Common myeloid progenitor, CD34-positive (primary cell): Measurements from ENCODE around the gene LSM7. TPM values are rescaled to one million over a fixed set of nuclear protein-coding genes. Genes with fewer than 3 reads are reported as not detected.
A peak's percentile ranks its signal among the peaks of the same experiment; 100 is the strongest.

Experiments
- CTCF ChIA-PET: fragments of 350-600 bp; sonication (Branson Sonifier 250); formaldehyde crosslinking; loops from one replicate; lab custom pipeline; 2021; ENCODE audit warnings: antibody characterized with exemption; lab: Charles Lee
- POLR2A ChIA-PET: fragments of 350-600 bp; sonication (Branson Sonifier 250); formaldehyde crosslinking; loops from one replicate; lab custom pipeline; 2021; ENCODE audit warnings: antibody characterized with exemption; lab: Charles Lee
- DNase-seq, 3 donors: peaks; one replicate each; pipeline versions ENCODE4 v3.0.0 to v3.0.0-alpha.2; 2013
- H3K27ac ChIP-seq, 2 experiments: 1 replicate in 1 of 2; 2 replicates in 1 of 2; pipeline ENCODE4 v1.7.0; 2013; ENCODE audit warnings: inconsistent platforms in 2 of 2, low read length in 2 of 2, mild to moderate bottlenecking in 2 of 2, low read depth in 1 of 2, moderate library complexity in 1 of 2; ENCODE audit not compliant: severe bottlenecking in 2 of 2, insufficient read depth in 1 of 2, poor library complexity in 1 of 2
- H3K27me3 ChIP-seq, 5 experiments: replicated peaks in 2 of 5; 1 replicate in 3 of 5; 2 replicates in 2 of 5; pipeline versions ENCODE4 v1.6.1 to v1.7.0; 2013; ENCODE audit warnings: low read length in 4 of 5, mild to moderate bottlenecking in 2 of 5, moderate library complexity in 2 of 5, inconsistent platforms in 1 of 5; ENCODE audit not compliant: insufficient read depth in 5 of 5, control insufficient read depth in 4 of 5
- H3K36me3 ChIP-seq, 4 experiments: 1 replicate in 2 of 4; 2 replicates in 2 of 4; pipeline versions ENCODE4 v1.6.1 to v1.7.0; 2013; ENCODE audit warnings: low read length in 3 of 4, control low read depth in 1 of 4, mild to moderate bottlenecking in 1 of 4; ENCODE audit not compliant: control insufficient read depth in 4 of 4, insufficient read depth in 4 of 4
- H3K4me1 ChIP-seq, 4 experiments: 1 replicate in 3 of 4; 2 replicates in 1 of 4; pipeline versions ENCODE4 v1.6.1 to v1.7.1; 2013; ENCODE audit warnings: low read length in 3 of 4, mild to moderate bottlenecking in 3 of 4, control low read depth in 1 of 4, inconsistent platforms in 1 of 4, moderate library complexity in 1 of 4; ENCODE audit not compliant: control insufficient read depth in 4 of 4, insufficient read depth in 4 of 4; ENCODE audit errors: control extremely low read depth in 1 of 4
- H3K4me3 ChIP-seq, 7 experiments: 1 replicate in 4 of 7; 2 replicates in 3 of 7; pipeline versions ENCODE4 v1.5.1 to v1.7.0; 2013; ENCODE audit warnings: mild to moderate bottlenecking in 7 of 7, low read length in 6 of 7, moderate library complexity in 6 of 7, inconsistent platforms in 2 of 7, low read depth in 2 of 7, control low read depth in 1 of 7; ENCODE audit not compliant: insufficient read depth in 4 of 7, control insufficient read depth in 1 of 7; ENCODE audit errors: extremely low read depth in 1 of 7
- H3K9me3 ChIP-seq, 5 experiments: 1 replicate in 4 of 5; 2 replicates in 1 of 5; pipeline versions ENCODE4 v1.6.1 to v1.7.1; 2013; ENCODE audit warnings: low read length in 4 of 5, mild to moderate bottlenecking in 2 of 5, inconsistent platforms in 1 of 5, low read depth in 1 of 5, moderate library complexity in 1 of 5; ENCODE audit not compliant: control insufficient read depth in 4 of 5, insufficient read depth in 2 of 5; ENCODE audit errors: control extremely low read depth in 1 of 5
- WGBS: methylation state at CpG from one replicate; pipeline ENCODE4 v1.1.5; 2013; ENCODE audit not compliant: insufficient coverage; 5-methylcytosine and 5-hydroxymethylcytosine counted together
- polyA plus RNA-seq: library from polyadenylated mRNA; unstranded; fragments of 120-200 nt; gene quantifications from one replicate; pipeline ENCODE4 v1.2.1, GENCODE V29; 2013

Gene LSM7
- polyA plus RNA-seq: 214 TPM

DNA sequence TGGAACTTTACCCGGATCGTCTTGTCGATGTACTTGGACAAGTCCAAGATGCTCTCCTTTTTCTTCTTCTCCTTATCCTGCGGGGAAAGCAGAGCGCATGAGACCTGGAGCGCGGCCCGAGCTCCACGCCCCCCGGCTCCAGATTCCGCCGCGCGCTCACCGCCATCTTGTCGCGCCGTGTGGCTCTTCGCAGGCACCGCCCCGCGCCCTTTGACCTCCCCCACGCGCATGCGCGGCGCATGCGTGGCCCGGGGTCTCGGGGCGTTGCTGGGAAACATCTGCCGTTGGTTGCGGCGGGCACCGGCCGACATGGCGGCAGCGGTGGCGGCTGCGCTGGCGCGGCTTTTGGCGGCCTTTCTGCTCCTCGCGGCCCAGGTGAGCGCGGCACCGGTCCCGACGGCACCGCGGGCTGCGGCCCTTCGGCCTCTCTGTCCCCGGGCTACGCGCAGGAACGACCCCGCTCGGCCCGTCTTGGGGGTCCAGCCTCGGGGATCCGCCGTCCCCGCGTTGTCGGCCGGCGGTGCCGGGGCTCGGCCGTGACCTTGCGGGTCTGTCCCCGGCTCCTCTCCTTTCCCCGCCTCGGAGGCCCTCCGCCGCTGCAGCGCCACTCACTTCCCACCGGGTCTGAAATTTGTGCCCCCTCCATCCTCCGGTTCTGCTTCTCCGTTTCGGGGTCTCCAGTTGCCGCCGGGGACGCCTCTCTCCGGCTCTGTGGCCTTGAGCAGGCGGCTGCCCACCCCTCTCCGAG, at the start of gene LSM7, which contains the start of gene SPPL2B:
Gene LSM7, minus strand, starts transcription at position 186 of the 748 bp plus-strand sequence. Its CDS starts 20 bp downstream, at position 166.
Gene SPPL2B, plus strand, starts transcription at position 284 of the 748 bp plus-strand sequence. Its CDS starts 26 bp downstream, at position 310.
- Histone ChIP-seq H3K36me3 (peaks cover 0 to 32% (median 3%) of the 10 kb centered on the region in 4 experiments), H3K9me3 (no peaks in the 10 kb centered on the region), H3K4me1 (peaks cover 2 to 85% (median 81%) of the 10 kb centered on the region in 4 experiments), H3K4me3 (peak within 1 kb of the TSS; percentile 70 to 98 (median 93)), H3K27me3 (no peaks in the 10 kb centered on the region), H3K27ac (peak within 1 kb of the TSS; percentile 88 to 96)
- POLR2A ChIA-PET: interaction anchor here (1.3 kb wide), 2 partner anchors 12 to 41 kb away, joined by 4 to 6 read pairs; no protein-coding TSS in a partner anchor
- DNase-seq: peak; percentile 89 to 96 (median 94)
- CTCF ChIA-PET: interaction anchor here (1.3 to 2.2 kb wide), 2 partner anchors 13 to 54 kb away, joined by 4 to 11 read pairs; no protein-coding TSS in a partner anchor
- 0% methylated on average over 84 of the region's 89 CpGs for WGBS

DNA sequence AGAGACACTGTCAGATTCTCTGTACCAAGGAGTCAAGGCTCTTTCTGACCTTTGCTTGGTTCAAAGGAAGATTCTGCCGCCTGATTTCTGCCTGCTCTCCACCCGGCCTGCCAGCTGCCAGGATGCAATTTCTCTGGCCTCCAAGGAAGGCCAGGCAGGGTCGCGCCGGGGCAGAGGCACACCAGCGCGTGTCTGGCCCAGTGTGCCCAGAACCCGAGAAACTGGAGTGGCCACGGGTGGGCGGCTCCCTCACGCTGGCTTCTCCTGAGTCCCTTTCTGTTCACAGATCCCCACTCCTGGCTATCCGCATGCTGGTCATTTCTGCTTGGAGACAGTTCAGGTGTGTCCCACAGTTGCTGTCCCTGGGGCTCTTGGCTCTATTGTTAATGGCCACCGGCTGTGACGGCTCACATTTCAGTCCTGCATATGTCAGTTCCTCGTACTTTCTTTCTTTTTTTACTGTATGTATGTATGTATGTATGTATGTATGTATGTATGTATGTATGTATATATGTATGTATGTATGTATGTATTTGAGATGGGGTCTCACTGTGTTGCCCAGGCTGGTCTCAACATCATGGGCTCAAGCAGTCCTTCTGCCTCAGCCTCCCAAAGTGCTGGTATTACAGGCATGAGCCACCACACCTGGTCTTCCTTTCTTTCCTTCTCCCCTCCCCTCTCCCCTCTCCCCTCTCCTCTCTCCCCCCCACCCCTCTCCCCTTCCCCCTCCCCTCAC, 48.6 kb upstream of the LSM7 start:
- 99% methylated on average over 9 of the region's 15 CpGs for WGBS
- no peaks in the 10 kb centered on the region for H3K36me3 ChIP-seq
- peaks cover 0 to 7% (median 3%) of the 10 kb centered on the region in 5 experiments for H3K9me3 ChIP-seq
- no peaks in the 10 kb centered on the region for H3K27me3 ChIP-seq
- DNase-seq: no peak
- no peaks in the 10 kb centered on the region for H3K4me1 ChIP-seq
- no peak overlapping the region for H3K4me3 ChIP-seq
- H3K27ac ChIP-seq: no peak overlapping the region
- ChIA-PET POLR2A (no interaction called here), CTCF (no interaction called here)

DNA sequence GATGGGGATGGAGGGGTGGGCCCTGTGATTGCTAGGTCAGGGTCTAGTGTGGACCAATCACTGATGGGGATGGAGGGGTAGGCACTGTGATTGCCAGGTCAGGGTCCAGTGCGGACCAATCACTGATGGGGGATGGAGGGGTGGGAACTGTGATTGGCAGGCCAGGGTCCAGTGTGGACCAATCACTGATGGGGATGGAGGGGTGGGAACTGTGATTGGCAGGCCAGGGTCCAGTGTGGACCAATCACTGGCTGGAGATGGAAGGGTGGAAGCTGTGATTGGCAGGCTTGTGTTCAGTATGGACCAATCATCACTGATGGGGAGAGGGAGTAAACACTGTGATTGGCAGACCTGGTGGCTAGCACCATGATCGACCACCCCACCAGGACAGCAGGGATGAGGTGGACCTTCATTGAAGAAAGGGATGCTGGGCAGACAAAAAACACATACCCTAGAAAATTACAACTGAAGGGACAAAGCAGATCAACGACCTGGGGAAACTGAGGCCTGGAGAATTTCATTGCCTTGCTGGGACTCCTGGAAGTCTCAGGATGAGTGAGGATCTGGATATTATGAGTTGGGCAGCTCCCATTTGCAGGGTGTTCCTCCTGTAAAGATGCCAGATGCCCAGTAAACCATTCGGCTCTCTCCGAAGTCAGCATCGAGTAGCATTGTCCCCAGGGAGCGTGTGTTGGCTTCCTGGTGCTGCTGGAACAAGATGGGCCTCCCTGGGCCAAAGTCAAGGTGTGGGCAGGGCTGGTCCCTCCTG, 47.2 kb upstream of the LSM7 start:
- Histone ChIP-seq H3K4me1 (peaks cover 0 to 4% (median under 1%) of the 10 kb centered on the region in 4 experiments), H3K4me3 (no peak overlapping the region), H3K36me3 (no peaks in the 10 kb centered on the region), H3K9me3 (peaks cover 0 to 6% (median 1%) of the 10 kb centered on the region in 5 experiments), H3K27me3 (no peaks in the 10 kb centered on the region), H3K27ac (no peak overlapping the region)
- CTCF ChIA-PET: no interaction called here
- no peak for DNase-seq
- 93% methylated on average over 5 of the region's 7 CpGs for WGBS
- POLR2A ChIA-PET: no interaction called here

DNA sequence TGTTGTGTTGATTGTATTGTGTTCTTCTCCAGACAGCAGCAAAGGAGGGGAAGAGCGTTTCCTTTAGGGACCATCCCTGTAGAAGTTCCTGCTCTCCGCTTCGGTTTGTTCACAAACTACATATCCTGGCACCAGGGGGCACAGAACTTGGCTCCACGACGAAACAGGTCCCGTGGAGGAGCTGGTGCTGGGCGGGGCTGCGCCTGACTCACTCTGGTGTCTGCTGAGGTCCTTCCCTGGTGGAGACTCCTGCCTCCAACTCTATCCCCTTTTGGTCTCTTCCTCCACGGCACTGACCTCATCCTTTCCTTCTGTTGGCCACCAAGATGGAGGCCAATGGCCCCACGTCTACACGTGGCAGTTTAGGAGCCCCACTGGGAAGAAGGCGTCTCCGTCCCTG, 46.4 kb upstream of the LSM7 start:
- WGBS: 94% methylated on average over 12 of the region's 13 CpGs
- Histone ChIP-seq H3K27ac (no peak overlapping the region), H3K9me3 (peaks cover 0 to 6% (median 1%) of the 10 kb centered on the region in 5 experiments), H3K4me1 (peaks cover 0 to 4% (median under 1%) of the 10 kb centered on the region in 4 experiments), H3K4me3 (no peak overlapping the region), H3K27me3 (no peaks in the 10 kb centered on the region), H3K36me3 (no peaks in the 10 kb centered on the region)
- DNase-seq: no peak
- ChIA-PET CTCF (no interaction called here), POLR2A (no interaction called here)

DNA sequence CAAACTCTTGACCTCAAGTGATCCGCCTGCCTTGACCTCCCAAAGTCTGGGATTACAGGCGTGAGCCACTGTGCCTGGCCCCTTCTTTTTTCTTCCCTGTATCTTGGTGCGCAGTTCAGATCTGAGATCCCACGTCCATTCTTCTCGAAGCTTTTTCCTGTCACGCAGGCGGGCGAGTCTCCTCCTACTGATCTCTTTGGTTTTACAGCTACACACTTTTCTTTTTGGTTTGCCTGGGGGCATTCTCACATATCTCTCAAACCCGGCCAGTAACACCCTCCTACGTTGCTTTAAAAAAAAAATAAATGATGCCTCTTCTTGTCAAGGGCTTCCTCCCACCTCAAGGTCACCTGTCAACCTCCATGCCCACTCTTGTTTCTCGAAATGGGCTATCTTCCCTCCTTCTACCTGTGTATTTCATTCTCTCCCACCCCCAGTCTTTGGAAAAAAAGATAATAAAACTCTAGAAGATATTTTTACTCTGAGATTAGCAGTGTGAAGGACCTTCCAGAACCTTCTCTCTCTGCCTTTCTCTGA, 43.8 kb upstream of the LSM7 start:
- ChIA-PET CTCF (interaction anchor here (1.0 kb wide), 2 partner anchors 7 to 20 kb away, joined by 3 read pairs; no protein-coding TSS in a partner anchor), POLR2A (no interaction called here)
- Histone ChIP-seq H3K9me3 (peaks cover 0 to 8% (median 4%) of the 10 kb centered on the region in 5 experiments), H3K4me1 (peaks cover 0 to 4% (median under 1%) of the 10 kb centered on the region in 4 experiments), H3K27me3 (no peaks in the 10 kb centered on the region), H3K27ac (no peak overlapping the region), H3K36me3 (no peaks in the 10 kb centered on the region), H3K4me3 (no peak overlapping the region)
- no peak for DNase-seq
- 83% methylated on average over 10 of the region's 11 CpGs for WGBS

DNA sequence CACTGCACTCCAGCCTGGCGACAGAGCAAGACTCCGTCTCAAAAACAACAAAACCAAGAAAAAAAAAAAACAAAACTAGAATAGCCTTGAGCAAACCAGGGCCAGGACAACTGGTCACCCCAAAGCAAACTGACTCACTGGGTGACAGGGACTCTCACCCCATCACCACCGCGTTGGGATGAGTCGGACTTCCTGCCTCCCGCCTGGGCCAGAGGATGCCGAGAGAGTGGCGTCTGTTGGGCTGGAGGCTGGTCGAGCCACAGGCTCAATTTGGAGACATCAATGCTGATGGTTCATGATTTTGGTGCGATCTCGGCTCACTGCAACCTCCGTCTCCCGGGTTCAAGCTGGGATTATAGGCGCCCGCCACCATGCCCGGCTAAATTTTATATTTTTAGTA, 43.3 kb upstream of the LSM7 start:
- CTCF ChIA-PET: interaction anchor here (0.6 kb wide), 1 partner anchor 12 kb away, joined by 3 read pairs; no protein-coding TSS in a partner anchor
- no peaks in the 10 kb centered on the region for H3K36me3 ChIP-seq
- POLR2A ChIA-PET: no interaction called here
- 95% methylated on average over 8 of the region's 16 CpGs for WGBS
- no peaks in the 10 kb centered on the region for H3K27me3 ChIP-seq
- H3K9me3 ChIP-seq: peaks cover 0 to 8% (median 4%) of the 10 kb centered on the region in 5 experiments
- H3K4me3 ChIP-seq: no peak overlapping the region
- H3K4me1 ChIP-seq: peaks cover 0 to 4% (median under 1%) of the 10 kb centered on the region in 4 experiments
- H3K27ac ChIP-seq: no peak overlapping the region
- DNase-seq: no peak
